ENCODE data around the gene SDK2. TPM values are rescaled to one million over a fixed set of nuclear protein-coding genes. Genes with fewer than 3 reads are reported as not detected.

Gene SDK2
- total and polyA plus RNA-seq, 8 donors = 0.04 to 0.31 (median 0.17) TPM

DNA sequence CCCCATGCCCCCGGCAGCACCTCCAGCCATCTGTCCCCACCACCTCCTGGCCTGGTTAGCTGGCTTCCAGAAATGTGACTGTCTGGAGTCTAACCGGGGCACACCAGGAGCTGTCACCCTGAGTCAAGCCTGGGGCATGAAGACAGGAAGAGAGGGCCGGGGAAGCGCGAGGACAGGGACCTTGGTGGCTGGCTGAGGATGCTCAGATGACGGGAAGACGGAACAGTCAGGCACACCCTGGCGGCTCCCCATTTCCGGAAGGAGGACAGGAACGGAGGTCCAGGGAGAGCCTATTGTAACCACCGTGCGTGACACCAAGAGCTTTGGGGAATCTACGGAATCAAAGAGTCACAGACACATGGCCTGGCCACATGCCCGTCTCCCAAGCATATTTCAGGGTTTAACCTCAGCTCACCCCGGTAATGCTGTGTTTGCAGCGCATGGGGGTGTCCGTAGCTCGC, 51.7 kb downstream of the SDK2 start:
- TF ChIP-seq CTCF (IDR thresholded peaks at IDR 0.05) = no peak
- 65 to 78% methylated on average over 18 of the region's 18 CpGs for WGBS, 2 donors
- FAIRE-seq = no peak
- no peaks in the 10 kb centered on the region for H3K9me3 ChIP-seq
- H3K27me3 ChIP-seq = no peaks in the 10 kb centered on the region
- no peaks in the 10 kb centered on the region for H3K4me1 ChIP-seq
- no peak overlapping the region for H3K4me3 ChIP-seq
- intact Hi-C loops (cut with DNase I) = no loop called here
- H3K36me3 ChIP-seq = no peaks in the 10 kb centered on the region
- ATAC-seq = no peak
- H3K27ac ChIP-seq = no peak overlapping the region
- no peak for DNase-seq

GRCh38 chr17:73592079-73592415, 52.2 kb downstream of the SDK2 start:
- no peak for FAIRE-seq
- WGBS, 2 donors = 45 to 62% methylated on average over 6 of the region's 6 CpGs
- no peaks in the 10 kb centered on the region for H3K27me3 ChIP-seq
- H3K27ac ChIP-seq = no peak overlapping the region
- H3K9me3 ChIP-seq = no peaks in the 10 kb centered on the region
- no peak for TF ChIP-seq CTCF (IDR thresholded peaks at IDR 0.05)
- DNase-seq = no peak
- intact Hi-C loops (cut with DNase I) = no loop called here
- no peaks in the 10 kb centered on the region for H3K4me1 ChIP-seq
- H3K4me3 ChIP-seq = no peak overlapping the region
- ATAC-seq = no peak
- no peaks in the 10 kb centered on the region for H3K36me3 ChIP-seq

DNA sequence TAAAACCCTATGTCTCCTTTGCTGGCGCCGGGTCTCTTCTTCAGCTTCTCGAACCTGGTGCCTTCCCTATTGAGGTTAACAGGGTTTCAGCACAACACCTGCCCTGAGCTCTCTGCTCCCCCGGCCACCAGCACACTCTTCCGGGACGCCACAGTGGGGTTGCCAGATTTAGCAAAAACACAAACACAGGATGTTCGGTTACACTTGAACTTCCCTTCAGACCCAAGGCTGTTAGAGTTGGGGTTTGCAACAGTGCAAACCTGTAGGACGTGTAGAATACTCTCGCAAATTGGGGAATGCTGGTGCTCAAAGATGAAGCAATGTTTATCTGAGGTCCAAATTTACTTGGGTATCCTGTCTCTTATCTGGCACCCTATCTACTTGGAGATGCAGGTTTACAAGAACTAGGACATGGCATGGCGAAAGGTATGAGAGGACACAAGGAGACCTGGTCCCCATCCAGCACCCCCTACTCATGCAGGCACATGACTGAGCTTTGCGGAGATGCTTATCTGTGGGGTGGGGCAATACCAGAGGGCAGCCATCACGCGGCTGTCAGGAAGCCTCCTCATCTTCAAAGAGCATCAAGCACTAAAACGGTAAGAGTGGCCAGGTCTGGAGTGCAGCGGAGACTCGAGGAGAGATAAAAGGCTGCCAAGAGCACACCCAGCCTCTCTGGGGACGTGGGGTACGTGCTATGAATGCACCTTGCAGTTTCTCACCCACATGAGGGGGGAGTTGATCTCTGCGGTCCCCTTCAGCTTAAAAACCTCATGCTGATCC, 52.8 kb downstream of the SDK2 start:
- DNase-seq = no peak
- no peaks in the 10 kb centered on the region for H3K9me3 ChIP-seq
- 47 to 62% methylated on average over 19 of the region's 19 CpGs for WGBS, 2 donors
- H3K27ac ChIP-seq = no peak overlapping the region
- no peak for ATAC-seq
- intact Hi-C loops (cut with DNase I) = no loop called here
- TF ChIP-seq CTCF (IDR thresholded peaks at IDR 0.05) = no peak
- H3K27me3 ChIP-seq = no peaks in the 10 kb centered on the region
- no peaks in the 10 kb centered on the region for H3K4me1 ChIP-seq
- no peaks in the 10 kb centered on the region for H3K36me3 ChIP-seq
- H3K4me3 ChIP-seq = no peak overlapping the region
- FAIRE-seq = no peak

- ATAC-seq (no peak), DNase-seq (no peak), FAIRE-seq (no peak)
- 52 to 54% methylated on average over 11 of the region's 11 CpGs for WGBS, 2 donors
- intact Hi-C loops (cut with DNase I) = no loop called here
- no peak overlapping the region for H3K4me3 ChIP-seq
- no peaks in the 10 kb centered on the region for H3K36me3 ChIP-seq
- TF ChIP-seq CTCF (IDR thresholded peaks at IDR 0.05) = no peak
- H3K27ac ChIP-seq = no peak overlapping the region
- H3K27me3 ChIP-seq = no peaks in the 10 kb centered on the region
- H3K9me3 ChIP-seq = no peaks in the 10 kb centered on the region
- no peaks in the 10 kb centered on the region for H3K4me1 ChIP-seq
Measured at GRCh38 chr17:73589363-73589980, 54.8 kb downstream of the SDK2 start.

- Histone ChIP-seq H3K4me1 (no peaks in the 10 kb centered on the region), H3K27me3 (no peaks in the 10 kb centered on the region), H3K4me3 (no peak overlapping the region), H3K36me3 (no peaks in the 10 kb centered on the region), H3K9me3 (no peaks in the 10 kb centered on the region), H3K27ac (no peak overlapping the region)
- FAIRE-seq (no peak), DNase-seq (no peak), ATAC-seq (no peak)
- WGBS, 2 donors = 57 to 71% methylated on average over 7 of the region's 7 CpGs
- no peak for TF ChIP-seq CTCF (IDR thresholded peaks at IDR 0.05)
- intact Hi-C loops (cut with DNase I) = no loop called here
Measured at GRCh38 chr17:73588891-73589290, 55.4 kb downstream of the SDK2 start.
